ENCODE results near the gene TUBB. TPM values are rescaled to one million over a fixed set of nuclear protein-coding genes. Genes with fewer than 3 reads are reported as not detected.
A peak's percentile ranks its signal among the peaks of the same experiment; 100 is the strongest.

The TUBB gene
- total and polyA plus RNA-seq, 2 of the 8 experiments (the other 6 are each of a cell fraction or from before 2014, with no cell fraction given), result 1,880 to 3,022 TPM

DNA sequence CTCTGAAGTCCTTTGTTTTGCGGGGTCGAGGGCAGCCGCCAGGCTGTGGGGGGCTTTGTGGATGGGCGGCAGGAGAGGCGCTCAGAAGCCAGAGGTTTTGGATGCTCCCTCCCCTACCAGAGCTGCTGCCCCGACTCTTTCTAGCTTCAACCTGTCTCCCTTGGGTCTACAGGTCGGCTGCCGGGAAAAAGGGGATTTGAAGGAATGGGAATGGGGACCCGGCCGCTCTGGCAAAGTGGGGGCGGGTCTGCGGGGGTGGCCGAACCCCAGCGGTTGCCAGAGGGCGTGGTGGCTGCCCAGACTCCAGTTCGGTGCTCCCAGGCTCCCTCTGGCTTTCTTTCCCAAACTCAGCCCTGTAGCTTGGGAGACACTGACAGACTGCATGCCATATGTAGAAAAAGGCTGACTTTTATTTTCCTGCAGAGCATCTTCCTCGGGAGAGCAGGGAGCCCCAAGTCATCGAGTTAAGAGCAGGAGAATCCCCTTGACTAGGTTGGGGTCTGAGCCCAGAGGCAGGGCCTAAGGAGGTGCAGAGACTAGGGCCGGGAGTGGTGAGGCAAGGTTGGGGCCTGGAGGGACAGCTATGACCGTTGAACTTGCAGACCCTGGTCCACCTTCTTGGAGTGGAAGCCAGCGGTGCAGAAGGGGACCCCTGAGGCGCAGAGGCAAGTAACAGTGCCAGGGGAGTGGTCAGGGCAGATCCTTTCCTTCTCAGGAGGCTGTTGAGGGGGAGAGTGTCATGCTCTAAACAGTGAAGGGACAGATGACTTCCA is 32.3 kb upstream of the TUBB start (continued):
- TF ChIP-seq, protein P1, sequence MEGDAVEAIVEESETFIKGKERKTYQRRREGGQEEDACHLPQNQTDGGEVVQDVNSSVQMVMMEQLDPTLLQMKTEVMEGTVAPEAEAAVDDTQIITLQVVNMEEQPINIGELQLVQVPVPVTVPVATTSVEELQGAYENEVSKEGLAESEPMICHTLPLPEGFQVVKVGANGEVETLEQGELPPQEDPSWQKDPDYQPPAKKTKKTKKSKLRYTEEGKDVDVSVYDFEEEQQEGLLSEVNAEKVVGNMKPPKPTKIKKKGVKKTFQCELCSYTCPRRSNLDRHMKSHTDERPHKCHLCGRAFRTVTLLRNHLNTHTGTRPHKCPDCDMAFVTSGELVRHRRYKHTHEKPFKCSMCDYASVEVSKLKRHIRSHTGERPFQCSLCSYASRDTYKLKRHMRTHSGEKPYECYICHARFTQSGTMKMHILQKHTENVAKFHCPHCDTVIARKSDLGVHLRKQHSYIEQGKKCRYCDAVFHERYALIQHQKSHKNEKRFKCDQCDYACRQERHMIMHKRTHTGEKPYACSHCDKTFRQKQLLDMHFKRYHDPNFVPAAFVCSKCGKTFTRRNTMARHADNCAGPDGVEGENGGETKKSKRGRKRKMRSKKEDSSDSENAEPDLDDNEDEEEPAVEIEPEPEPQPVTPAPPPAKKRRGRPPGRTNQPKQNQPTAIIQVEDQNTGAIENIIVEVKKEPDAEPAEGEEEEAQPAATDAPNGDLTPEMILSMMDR (IDR thresholded peaks at IDR 0.05; ENCODE audit: control extremely low read depth in 1 of 3, insufficient read depth in 1 of 3, low read depth in 1 of 3, low read length in 3 of 3), result peak in 1 of 3 experiments; percentile 23; a peak in 1 of 4 replicates
- TF ChIP-seq SIN3A (conservative IDR thresholded peaks at IDR 0.05 in 1 of 2, IDR thresholded peaks at IDR 0.05 in 1 of 2; ENCODE audit: low read depth in 1 of 2, low read length in 2 of 2) (0 out of 4 replicates have a peak, but pooled peaks of 1 of the 2 experiments have one; percentile 22), SP2 (IDR thresholded peaks at IDR 0.05; ENCODE audit: low read length) (no peak), BCL11A (IDR thresholded peaks at IDR 0.05; ENCODE audit: low read depth in 2 of 2, low read length in 2 of 2) (no peak), TAF7 (optimal IDR thresholded peaks at IDR 0.05; ENCODE audit: borderline replicate concordance, low read depth, low read length) (no peak), ZNF274 (IDR thresholded peaks at IDR 0.05; ENCODE audit: borderline replicate concordance, extremely low read depth, low read length) (no peak), RBBP5 (IDR thresholded peaks at IDR 0.05; ENCODE audit: borderline replicate concordance, low read depth, low read length) (no peak), HDAC6 (IDR thresholded peaks at IDR 0.05; ENCODE audit: low read depth, low read length) (no peak), BRCA1 (IDR thresholded peaks at IDR 0.05; ENCODE audit: low read depth, low read length) (no peak), YY1 (IDR thresholded peaks at IDR 0.05; ENCODE audit: low read depth, low read length) (no peak), CEBPB (IDR thresholded peaks at IDR 0.05; ENCODE audit: low read depth, low read length) (no peak), SP4 (IDR thresholded peaks at IDR 0.05; ENCODE audit: low read length) (no peak), PHF8 (conservative IDR thresholded peaks at IDR 0.05; ENCODE audit: low read depth, low read length) (0 out of 2 replicates have a peak, but pooled peaks have one; percentile 33), TBP (IDR thresholded peaks at IDR 0.05; ENCODE audit: low read depth, low read length) (no peak), KDM1A (IDR thresholded peaks at IDR 0.05; ENCODE audit: borderline replicate concordance, low read length) (no peak), NANOG (IDR thresholded peaks at IDR 0.05; ENCODE audit: insufficient read depth, low read depth, low read length, poor library complexity, severe bottlenecking) (no peak), SP1 (IDR thresholded peaks at IDR 0.05; ENCODE audit: low read depth, low read length) (no peak), BACH1 (IDR thresholded peaks at IDR 0.05; ENCODE audit: low read length) (no peak), EP300 (IDR thresholded peaks at IDR 0.05; ENCODE audit: borderline replicate concordance in 1 of 2, low read depth in 2 of 2, low read length in 2 of 2) (no peak)
- TF ChIP-seq, protein P2, sequence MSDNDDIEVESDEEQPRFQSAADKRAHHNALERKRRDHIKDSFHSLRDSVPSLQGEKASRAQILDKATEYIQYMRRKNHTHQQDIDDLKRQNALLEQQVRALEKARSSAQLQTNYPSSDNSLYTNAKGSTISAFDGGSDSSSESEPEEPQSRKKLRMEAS (IDR thresholded peaks at IDR 0.05), result no peak
